ENCODE measurements around the gene RPS25. TPM values are rescaled to one million over a fixed set of nuclear protein-coding genes. Genes with fewer than 3 reads are reported as not detected.
"Not testable (repeated sequence)": the region's sequence is repeated elsewhere in the genome, so short reads cannot be mapped to it uniquely, and the experiment has no call there.

Gene RPS25
- total RNA-seq, 2 experiments from 2014 or later = 1,115 to 1,170 TPM

DNA sequence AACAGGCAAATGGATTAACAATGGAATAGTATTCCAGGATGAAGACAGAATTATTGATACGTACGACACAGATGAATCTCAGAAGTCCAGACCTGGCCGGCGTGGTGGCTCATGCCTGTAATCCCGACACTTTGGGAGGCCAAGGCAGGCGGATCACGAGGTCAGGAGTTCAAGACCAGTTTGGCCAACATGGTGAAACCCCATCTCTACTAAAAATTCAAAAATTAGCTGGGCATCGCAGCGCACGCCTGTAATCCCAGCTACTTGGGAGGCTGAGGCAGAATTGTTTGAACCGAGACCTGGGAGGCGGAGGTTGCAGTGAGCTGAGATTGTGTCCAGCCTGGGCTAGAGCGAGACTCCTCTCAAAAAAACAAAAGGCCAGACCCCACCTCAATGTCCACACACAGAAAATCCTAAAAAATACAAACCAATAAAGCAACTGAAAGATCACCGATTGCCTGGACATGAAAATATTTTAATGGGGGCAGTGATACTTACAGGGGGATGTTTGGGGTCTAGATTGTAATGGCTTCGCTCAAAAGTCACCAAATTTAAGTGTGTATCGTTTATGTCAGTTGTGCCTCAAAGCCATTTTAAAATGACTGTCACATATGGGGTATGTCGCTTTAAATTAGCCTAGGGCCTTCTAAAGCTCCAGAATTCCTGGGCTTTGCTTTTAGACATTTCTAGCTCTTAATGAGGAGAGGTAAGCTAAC lies 3.8 kb downstream of the RPS25 start:
- ATAC-seq (no peak), DNase-seq (no peak)
- peaks cover 24% of the 10 kb centered on the region for H3K4me1 Mint-ChIP-seq (ENCODE audit: low read depth)
- H3K36me3 Mint-ChIP-seq (ENCODE audit: low read depth) = peaks cover 72% of the 10 kb centered on the region
- no peak overlapping the region for H3K4me3 Mint-ChIP-seq
- no peaks in the 10 kb centered on the region for H3K9me3 Mint-ChIP-seq (ENCODE audit: insufficient read depth)
- ChIA-PET CTCF (interaction anchor here (1.9 to 2.4 kb wide), 2 partner anchors 17 to 42 kb away, joined by 7 read pairs; partner anchors contain the start of genes CENATAC and HYOU1), POLR2A (interaction anchor here (1.2 to 4.0 kb wide), 4 partner anchors 16 to 53 kb away, joined by 3 to 18 read pairs (median 8); partner anchors contain the start of genes CENATAC, HYOU1, SLC37A4 and VPS11)
- H3K27me3 Mint-ChIP-seq (ENCODE audit: low read depth) = no peaks in the 10 kb centered on the region
- H3K27ac Mint-ChIP-seq = no peak overlapping the region

DNA sequence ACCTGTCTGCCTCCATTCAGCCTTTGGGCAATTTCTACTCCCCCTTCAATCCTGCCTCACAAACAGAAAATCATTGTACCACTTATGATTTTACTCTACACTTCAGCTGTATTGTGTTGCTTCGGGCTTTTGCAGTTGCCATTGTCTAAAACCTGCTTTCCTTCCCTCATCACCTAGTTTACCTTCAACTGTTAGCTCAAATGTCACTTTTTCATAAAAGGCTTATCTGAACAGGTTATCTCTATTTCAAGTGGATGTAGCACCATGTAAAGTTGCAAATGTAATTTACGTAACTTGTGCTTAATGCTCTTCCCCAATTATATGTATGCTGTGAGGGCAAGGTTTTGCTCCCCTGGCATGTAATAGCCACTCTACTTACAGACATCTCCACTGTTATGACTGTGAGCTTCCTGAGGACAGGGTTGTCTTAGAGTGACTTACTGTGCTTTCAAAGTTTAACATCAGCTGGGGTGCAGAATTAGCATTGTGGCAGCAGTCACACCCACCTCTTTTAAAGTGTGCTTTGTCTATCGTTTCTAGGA lies 5.4 kb downstream of the RPS25 start:
- POLR2A ChIA-PET = interaction anchor here (0.9 kb wide), 1 partner anchor 55 kb away, joined by 3 read pairs; the partner anchor contains the start of gene VPS11
- ATAC-seq (no peak), DNase-seq (no peak)
- CTCF ChIA-PET = interaction anchor here (1.3 kb wide), 1 partner anchor 15 kb away, joined by 7 read pairs; the partner anchor contains the start of gene CENATAC
- Mint-ChIP-seq H3K36me3 (ENCODE audit: low read depth) (peaks cover 69% of the 10 kb centered on the region), H3K4me3 (no peak overlapping the region), H3K27ac (peak overlapping the region; percentile 9), H3K27me3 (ENCODE audit: low read depth) (no peaks in the 10 kb centered on the region), H3K4me1 (ENCODE audit: low read depth) (peaks cover 24% of the 10 kb centered on the region), H3K9me3 (ENCODE audit: insufficient read depth) (no peaks in the 10 kb centered on the region)

DNA sequence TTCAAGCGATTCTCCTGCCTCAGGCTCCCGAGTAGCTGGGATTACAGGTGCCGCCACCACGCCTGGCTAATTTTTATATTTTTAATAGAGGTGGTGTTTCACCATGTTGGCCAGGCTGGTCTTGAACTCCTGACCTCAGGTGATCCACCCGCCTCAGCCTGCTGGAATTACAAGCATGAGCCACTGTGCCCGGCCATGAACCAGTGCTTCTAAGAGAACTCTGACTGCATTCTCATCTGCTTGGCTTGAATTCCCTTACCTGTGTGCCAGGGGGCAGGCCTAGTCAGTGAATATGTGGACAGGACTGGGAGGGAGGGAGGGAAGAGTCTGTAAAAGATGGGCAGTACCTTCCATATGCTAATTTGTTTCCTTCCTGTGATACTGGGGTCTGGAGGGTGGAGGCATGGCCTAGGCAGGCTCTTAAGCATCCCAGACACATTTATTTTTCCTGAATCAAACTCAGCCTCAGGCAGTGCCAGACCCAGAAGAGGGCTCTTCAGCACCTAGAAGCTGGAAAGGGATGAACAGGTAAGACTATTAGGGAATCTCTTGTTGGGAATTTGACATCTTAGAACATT lies 6.6 kb downstream of the RPS25 start:
- Mint-ChIP-seq H3K27me3 (ENCODE audit: low read depth) (no peaks in the 10 kb centered on the region), H3K4me1 (ENCODE audit: low read depth) (peaks cover 18% of the 10 kb centered on the region), H3K36me3 (ENCODE audit: low read depth) (peaks cover 64% of the 10 kb centered on the region), H3K9me3 (ENCODE audit: insufficient read depth) (no peaks in the 10 kb centered on the region), H3K4me3 (no peak overlapping the region), H3K27ac (peak overlapping the region; percentile 6)
- DNase-seq (no peak), ATAC-seq (no peak)
- CTCF ChIA-PET = no interaction called here
- POLR2A ChIA-PET = no interaction called here

DNA sequence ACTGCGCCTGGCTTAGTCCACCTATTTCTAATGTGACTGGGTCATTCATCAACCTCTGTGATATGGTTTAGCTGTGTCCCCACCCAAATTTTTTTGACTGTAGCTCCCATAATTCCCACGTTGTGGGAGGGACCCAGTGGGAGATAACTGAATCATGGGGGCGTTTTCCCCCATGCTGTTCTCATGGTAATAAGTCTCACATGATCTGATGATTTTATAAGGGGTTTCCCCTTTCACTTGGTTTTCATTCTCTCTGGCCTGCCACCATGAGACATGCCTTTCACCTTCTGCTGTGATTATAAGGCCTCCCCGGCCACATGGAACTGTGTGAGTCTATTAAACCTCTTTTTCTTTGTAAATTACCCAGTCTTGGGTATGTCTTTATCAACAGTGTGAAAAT lies 11.5 kb downstream of the RPS25 start:
- POLR2A ChIA-PET = interaction anchor here (0.7 to 1.9 kb wide), 2 partner anchors 11 to 12 kb away, joined by 3 to 4 read pairs; partner anchors contain the start of gene TRAPPC4
- Mint-ChIP-seq H3K27me3 (ENCODE audit: low read depth) (no peaks in the 10 kb centered on the region), H3K4me3 (no peak overlapping the region), H3K36me3 (ENCODE audit: low read depth) (peaks cover 48% of the 10 kb centered on the region), H3K9me3 (ENCODE audit: insufficient read depth) (no peaks in the 10 kb centered on the region), H3K4me1 (ENCODE audit: low read depth) (peaks cover 3% of the 10 kb centered on the region), H3K27ac (no peak overlapping the region)
- no peak for ATAC-seq
- no peak for DNase-seq
- CTCF ChIA-PET = no interaction called here

DNA sequence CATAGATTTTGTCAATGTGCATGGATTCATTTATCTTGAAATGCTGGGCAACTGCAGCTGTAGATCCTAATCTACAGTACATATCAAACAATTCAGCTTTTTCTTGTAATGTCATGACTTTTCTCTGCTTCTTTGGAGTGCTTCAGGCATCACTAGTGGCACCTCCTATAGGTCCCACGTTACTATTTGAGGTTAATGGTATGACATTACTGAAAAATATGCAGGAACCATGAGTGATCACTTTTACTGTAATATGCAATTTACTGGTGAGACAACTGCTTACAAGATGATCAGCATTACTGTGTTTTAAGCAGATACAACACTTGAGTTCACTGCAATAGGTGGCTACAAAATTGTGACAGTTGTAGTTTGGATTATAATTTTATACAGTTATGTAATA lies 17.2 kb downstream of the RPS25 start:
- POLR2A ChIA-PET = no interaction called here
- peaks cover 62% of the 10 kb centered on the region for H3K36me3 Mint-ChIP-seq (ENCODE audit: low read depth)
- CTCF ChIA-PET = no interaction called here

DNA sequence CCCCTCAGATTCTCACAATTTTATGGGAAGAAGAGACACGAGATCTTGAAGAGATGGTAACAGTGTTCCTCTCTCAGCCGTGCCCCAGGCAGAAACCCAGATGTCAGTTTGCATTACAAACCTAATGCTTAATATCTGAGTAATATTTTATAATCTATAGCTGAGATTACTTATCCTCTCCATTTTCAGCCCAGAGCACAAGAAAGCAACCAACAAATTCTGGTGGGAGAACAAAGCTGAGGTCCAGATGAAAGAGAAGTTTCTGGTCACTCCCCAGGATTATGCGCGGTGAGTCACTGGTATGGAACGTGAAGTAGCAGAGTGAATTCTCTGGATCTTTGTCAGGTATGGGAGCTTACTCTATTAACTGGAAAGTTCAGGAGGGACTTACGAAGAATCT lies 19.3 kb downstream of the RPS25 start:
- Mint-ChIP-seq H3K27ac (peak overlapping the region; percentile 92), H3K36me3 (ENCODE audit: low read depth) (peaks cover 52% of the 10 kb centered on the region), H3K27me3 (ENCODE audit: low read depth) (no peaks in the 10 kb centered on the region), H3K9me3 (ENCODE audit: insufficient read depth) (no peaks in the 10 kb centered on the region), H3K4me3 (peak overlapping the region; percentile 90), H3K4me1 (ENCODE audit: low read depth) (peaks cover 39% of the 10 kb centered on the region)
- CTCF ChIA-PET = interaction anchor here (1.0 to 1.4 kb wide), 2 partner anchors 68 to 309 kb away, joined by 3 to 4 read pairs; no protein-coding TSS in a partner anchor
- DNase-seq (no peak), ATAC-seq (no peak)
- POLR2A ChIA-PET = interaction anchor here (0.8 to 2.8 kb wide), 4 partner anchors 17 to 73 kb away, joined by 3 to 37 read pairs (median 10); partner anchors contain the start of genes RPS25 and TRAPPC4

More for the DNA sequence above, 17.2 kb downstream of the RPS25 start:
- Mint-ChIP-seq H3K27ac (no peak overlapping the region), H3K4me1 (ENCODE audit: low read depth) (peaks cover 41% of the 10 kb centered on the region), H3K4me3 (no peak overlapping the region), H3K9me3 (ENCODE audit: insufficient read depth) (no peaks in the 10 kb centered on the region), H3K27me3 (ENCODE audit: low read depth) (no peaks in the 10 kb centered on the region)
- no peak for ATAC-seq
- DNase-seq = no peak

DNA sequence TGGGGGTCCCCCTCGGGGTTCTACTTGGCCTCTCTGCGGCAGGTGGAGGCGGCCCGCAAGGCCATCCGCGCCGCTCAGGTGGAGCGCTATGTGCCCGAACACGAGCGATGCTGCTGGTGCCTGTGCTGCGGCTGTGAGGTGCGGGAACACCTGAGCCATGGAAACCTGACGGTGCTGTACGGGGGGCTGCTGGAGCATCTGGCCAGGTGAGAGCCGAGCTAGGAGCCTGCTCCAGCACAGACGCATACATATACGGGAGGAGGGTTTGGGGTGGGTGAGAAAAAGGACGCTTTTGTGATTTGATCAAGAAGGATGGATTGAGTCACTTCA lies 19.8 kb downstream of the RPS25 start:
- ChIA-PET POLR2A (interaction anchor here (0.5 to 2.8 kb wide), 6 partner anchors 17 to 392 kb away, joined by 3 to 37 read pairs (median 5); partner anchors contain the start of genes DPAGT1, RPS25 and TRAPPC4), CTCF (interaction anchor here (0.7 to 1.6 kb wide), 8 partner anchors 17 to 596 kb away, joined by 3 to 7 read pairs (median 4); no protein-coding TSS in a partner anchor)
- peaks cover 39% of the 10 kb centered on the region for H3K4me1 Mint-ChIP-seq (ENCODE audit: low read depth)

DNA sequence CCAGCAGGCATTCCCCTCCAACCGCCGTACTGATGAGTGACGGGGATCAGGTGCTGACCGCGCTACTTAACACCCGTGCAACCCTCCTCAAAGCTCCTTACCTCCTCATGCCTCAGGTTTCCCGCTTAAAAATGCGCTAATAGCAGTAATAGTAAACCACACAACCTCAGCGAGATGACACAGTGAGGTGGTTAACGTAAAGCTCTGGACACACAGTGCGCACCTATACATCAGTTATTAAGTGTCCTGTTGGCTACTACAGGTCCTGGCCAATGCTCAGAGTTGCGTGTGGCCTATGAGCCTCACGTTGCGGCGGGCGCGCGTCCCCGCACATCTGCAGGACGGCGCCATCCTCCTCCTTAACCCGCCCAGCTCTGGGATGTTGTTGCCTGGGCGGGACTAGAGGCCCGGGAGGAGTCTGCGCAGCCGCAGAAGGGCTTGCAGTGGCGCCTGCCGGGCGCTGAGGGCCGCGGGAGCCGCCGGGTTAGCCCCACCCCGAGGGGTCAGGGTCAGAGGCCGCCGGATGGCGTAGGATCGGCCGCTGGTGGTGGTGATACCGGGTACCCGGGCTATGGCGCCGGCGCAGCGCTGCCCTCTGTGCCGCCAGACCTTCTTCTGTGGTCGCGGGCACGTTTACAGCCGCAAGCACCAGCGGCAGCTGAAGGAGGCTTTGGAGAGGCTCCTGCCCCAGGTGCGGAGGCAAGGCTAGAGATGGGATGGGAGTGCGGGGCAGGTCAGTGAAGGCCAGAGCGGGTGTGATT lies 20.3 kb downstream of the RPS25 start, which contains the start of gene CENATAC:
CENATAC (plus strand) TSS at position 512 of the 761 bp plus-strand sequence; CDS start at position 572, 60 bp downstream.
- ATAC-seq (peak; percentile 96), DNase-seq (peak; percentile 97)
- H3K4me1 Mint-ChIP-seq (ENCODE audit: low read depth) = peaks cover 39% of the 10 kb centered on the region
- ChIA-PET CTCF (interaction anchor here (0.7 to 1.6 kb wide), 10 partner anchors 15 to 595 kb away, joined by 3 to 9 read pairs (median 4); partner anchors contain the start of genes RPS25 and TRAPPC4), POLR2A (interaction anchor here (0.5 to 2.8 kb wide), 23 partner anchors 14 to 720 kb away, joined by 3 to 37 read pairs (median 4); partner anchors contain the start of genes DDX6, DPAGT1, RPS25 and SLC37A4)
- peak within 1 kb of the TSS; percentile 90 for H3K4me3 Mint-ChIP-seq
- H3K9me3 Mint-ChIP-seq (ENCODE audit: insufficient read depth) = no peaks in the 10 kb centered on the region
- H3K36me3 Mint-ChIP-seq (ENCODE audit: low read depth) = peaks cover 46% of the 10 kb centered on the region
- no peaks in the 10 kb centered on the region for H3K27me3 Mint-ChIP-seq (ENCODE audit: low read depth)
- H3K27ac Mint-ChIP-seq = peak within 1 kb of the TSS; percentile 92

More for the DNA sequence above, 19.8 kb downstream of the RPS25 start:
- H3K27ac Mint-ChIP-seq = peak overlapping the region; percentile 92
- no peaks in the 10 kb centered on the region for H3K27me3 Mint-ChIP-seq (ENCODE audit: low read depth)
- H3K9me3 Mint-ChIP-seq (ENCODE audit: insufficient read depth) = no peaks in the 10 kb centered on the region
- H3K36me3 Mint-ChIP-seq (ENCODE audit: low read depth) = peaks cover 51% of the 10 kb centered on the region
- ATAC-seq = peak; percentile 35
- H3K4me3 Mint-ChIP-seq = peak overlapping the region; percentile 90
- peak; percentile 31 for DNase-seq

DNA sequence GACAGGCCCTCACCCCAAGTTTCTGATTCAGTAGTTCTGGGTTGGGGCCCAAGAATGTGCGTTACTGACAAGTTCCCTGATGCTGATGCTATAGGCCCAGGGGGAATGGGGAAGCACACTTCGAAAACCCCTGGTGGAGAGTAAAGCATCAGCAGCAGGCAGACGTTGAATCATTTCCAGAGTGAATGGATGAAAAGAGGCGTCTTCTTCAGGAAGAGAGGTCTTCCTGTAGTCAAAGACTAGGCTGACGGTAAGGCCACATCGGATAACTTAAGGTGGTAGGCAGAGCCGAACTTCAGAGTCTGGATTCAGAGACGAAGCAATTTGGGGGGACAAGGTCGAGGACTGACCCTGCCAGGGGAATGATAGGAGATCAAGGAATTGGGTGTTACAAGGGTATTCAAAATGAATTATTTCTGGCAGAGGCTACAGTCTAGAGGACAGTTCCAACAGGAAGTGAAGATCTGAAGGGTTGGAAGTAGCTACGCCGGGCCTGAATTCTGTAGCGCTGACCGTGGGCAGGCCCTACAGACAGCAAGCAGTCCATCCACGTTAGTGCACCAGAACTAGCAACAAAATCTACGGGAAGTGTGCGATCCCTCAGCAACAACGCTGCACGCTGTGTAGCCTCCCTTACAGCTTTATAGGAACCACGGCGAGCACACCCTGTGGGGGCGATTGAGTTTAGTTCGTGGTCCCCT lies 21.1 kb downstream of the RPS25 start:
- Mint-ChIP-seq H3K36me3 (ENCODE audit: low read depth) (peaks cover 42% of the 10 kb centered on the region), H3K27me3 (ENCODE audit: low read depth) (no peaks in the 10 kb centered on the region), H3K4me3 (peak overlapping the region; percentile 90), H3K27ac (peak overlapping the region; percentile 92), H3K9me3 (ENCODE audit: insufficient read depth) (no peaks in the 10 kb centered on the region), H3K4me1 (ENCODE audit: low read depth) (peaks cover 39% of the 10 kb centered on the region)
- ATAC-seq (peak; percentile 36), DNase-seq (peak; percentile 37)
- ChIA-PET CTCF (interaction anchor here (0.7 to 1.6 kb wide), 10 partner anchors 16 to 595 kb away, joined by 3 to 9 read pairs (median 4); partner anchors contain the start of genes RPS25 and TRAPPC4), POLR2A (interaction anchor here (0.6 to 2.8 kb wide), 20 partner anchors 13 to 720 kb away, joined by 3 to 37 read pairs (median 4); partner anchors contain the start of genes DPAGT1, RPS25, SLC37A4 and TRAPPC4)

DNA sequence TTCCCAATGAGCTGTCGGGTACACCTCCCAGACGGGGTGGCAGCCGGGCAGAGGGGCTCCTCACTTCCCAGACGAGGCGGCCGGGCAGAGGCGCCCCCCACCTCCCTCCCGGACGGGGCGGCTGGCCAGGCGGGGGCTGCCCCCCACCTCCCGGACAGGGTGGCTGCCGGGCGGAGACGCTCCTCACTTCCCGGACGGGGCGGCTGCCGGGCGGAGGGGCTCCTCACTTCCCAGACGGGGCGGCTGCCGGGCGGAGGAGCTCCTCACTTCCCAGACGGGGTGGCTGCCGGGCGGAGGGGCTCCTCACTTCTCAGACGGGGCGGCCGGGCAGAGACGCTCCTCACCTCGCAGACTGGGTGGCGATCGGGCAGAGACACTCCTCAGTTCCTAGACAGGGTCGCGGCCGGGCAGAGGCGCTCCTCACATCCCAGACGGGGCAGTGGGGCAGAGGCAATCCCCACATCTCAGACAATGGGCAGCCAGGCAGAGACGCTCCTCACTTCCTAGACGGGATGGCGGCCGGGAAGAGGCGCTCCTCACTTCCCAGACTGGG lies 26.6 kb downstream of the RPS25 start:
- CTCF ChIA-PET; H3K27ac Mint-ChIP-seq; H3K4me3 Mint-ChIP-seq; H3K4me1 Mint-ChIP-seq (ENCODE audit: low read depth); DNase-seq; H3K27me3 Mint-ChIP-seq (ENCODE audit: low read depth); H3K9me3 Mint-ChIP-seq (ENCODE audit: insufficient read depth); POLR2A ChIA-PET; ATAC-seq; H3K36me3 Mint-ChIP-seq (ENCODE audit: low read depth): not testable (repeated sequence)
